Measurements from ENCODE around the gene PICALM.

- TF ChIP-seq CBX2 (IDR thresholded peaks at IDR 0.05; ENCODE audit: borderline replicate concordance, low read depth) (no peak), ZSCAN20 (CRISPR knock-in tag; IDR thresholded peaks at IDR 0.05) (no peak), POLR2A (IDR thresholded peaks at IDR 0.05; ENCODE audit: low read length) (no peak), PHF8 (IDR thresholded peaks at IDR 0.05; ENCODE audit: borderline replicate concordance, low read depth) (no peak), HES2 (IDR thresholded peaks at IDR 0.05) (no peak), CTCF (IDR thresholded peaks at IDR 0.05) (no peak)
Observed at GRCh38 chr11:85970593-85970992, 98.3 kb downstream of the PICALM start.

Measured in A549 (cell line).